Brain pericyte (primary cell): Measurements from ENCODE around the gene GPATCH2L.

Source experiments
- DNase-seq: peaks from one replicate; pipeline ENCODE4 v3.0.0-alpha.2; 2012; ENCODE audit warnings: low read depth, low spot score

Gene GPATCH2L

DNA sequence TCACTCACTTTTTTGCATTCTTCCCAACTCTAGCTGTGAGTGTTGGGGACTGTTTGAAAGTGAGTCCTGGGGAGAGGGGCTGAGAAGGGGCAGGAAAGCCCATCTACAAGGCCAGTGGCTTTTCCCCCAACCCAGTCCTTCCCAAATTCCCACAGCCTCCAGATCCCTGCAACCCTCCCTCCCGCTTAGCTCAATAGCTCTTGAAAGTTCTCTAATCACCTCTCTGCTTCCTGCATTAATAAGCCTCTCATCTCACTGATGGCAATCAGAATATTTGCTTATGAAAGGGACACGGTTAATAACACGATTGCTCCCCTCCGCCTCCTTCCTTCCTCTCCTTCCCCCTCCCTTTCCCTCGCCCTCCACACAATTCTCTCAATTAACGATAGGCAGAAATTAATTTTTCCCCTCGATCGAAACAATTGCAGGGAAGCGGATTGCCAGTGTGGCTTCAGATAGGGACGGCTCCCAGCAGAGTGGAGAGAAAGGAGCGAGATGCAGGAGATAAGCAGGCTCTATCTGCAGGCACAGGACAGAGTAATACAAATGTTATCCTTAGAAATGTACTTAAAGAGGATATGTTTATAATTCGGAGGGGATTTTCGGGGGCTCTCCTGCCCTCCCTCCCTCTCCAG lies 15.1 kb upstream of the GPATCH2L start:
- DNase-seq: no peak

DNA sequence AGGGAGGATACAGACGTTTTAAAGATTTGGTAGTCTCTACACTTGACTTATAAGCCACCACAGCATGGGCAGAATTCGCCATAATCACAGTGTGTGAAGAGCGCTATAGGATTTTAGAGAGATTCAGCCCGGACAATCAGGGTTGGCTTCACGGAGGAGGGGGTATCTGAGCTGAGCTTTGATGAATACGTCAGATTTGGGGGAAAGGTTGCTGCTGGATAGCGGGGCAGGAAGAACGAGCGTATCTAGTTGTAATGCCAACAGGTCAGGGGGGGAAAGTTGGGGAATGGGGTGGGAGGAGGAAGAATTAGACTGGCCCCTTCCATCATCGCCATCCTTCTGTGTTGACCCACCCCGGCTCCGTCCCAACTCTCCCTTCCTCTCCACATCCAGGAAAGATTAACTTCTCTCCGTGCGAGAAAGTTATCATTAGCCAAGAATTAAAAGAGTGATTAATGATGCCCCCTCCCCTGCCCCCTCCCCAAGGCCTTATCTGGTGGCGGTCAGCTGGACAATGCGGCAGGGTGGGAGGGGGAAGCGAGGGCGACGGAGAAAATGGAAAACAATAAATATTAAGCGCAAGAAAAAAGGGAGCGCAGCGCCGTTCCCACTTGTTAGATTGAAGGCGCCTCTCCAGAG lies 13.5 kb upstream of the GPATCH2L start:
- no peak for DNase-seq

DNA sequence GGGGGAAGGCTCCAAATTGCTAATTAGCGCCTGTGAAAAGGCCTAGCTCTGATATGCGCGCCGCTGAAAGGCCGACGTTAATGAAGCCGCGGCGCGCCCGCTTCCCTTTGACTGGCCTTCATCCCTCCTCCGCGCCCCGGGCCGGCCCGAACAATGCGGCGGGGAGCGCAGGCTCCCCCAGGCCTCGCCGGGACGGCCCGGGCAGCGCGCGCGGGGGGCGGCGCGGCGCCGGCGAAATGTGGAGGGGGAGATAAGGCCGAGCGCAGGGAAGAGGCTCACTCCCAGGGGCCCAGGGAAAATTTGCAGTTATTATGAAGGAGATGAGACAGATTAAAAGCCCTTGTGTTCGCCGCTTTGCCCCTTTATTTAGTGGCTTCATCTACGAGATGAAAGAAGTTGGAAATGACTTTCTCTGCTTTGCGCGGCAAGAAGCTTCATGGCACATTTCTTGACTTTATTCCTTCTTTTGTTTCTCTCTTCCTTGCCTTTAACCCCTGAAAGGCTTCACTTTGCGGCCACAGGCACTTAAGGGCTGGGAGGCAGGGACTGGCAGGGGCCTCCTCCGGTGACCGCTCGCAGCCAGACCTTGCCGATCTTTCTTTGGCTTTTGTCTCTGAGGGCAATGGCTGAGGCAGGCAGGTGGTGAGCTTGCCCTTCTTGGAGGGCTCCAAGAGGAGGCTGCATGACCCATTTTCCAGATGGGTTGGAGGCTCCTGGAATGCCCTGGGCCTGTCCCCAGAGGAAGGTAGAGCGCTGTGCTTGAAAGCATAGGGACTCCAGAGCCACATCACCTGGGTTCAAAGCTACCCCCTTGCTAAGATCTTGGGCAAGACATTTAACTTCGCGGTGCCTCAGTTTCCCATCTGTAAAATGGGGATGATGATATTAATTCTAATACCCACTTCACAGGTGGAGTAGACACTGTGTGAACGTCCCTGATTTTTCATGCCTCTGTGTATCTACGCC lies 12.7 kb upstream of the GPATCH2L start:
- DNase-seq: no peak

DNA sequence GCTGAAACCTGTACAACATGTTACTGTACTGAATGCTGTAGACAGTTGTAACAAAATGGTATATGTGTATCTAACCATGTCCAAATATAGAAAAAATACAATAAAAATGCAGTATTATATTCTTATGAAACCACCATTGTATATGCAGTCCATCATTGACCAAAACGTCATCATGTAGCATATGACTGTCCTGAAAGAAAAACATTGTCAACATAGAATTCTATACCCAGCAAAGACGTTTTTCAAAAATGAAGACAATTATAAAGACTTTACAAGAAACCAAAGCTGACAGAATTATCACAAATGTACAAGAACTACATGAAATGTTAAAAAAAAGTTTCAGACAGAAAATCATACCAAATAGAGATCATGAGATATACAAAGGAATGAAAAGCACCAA lies 8.1 kb upstream of the GPATCH2L start:
- DNase-seq: no peak

DNA sequence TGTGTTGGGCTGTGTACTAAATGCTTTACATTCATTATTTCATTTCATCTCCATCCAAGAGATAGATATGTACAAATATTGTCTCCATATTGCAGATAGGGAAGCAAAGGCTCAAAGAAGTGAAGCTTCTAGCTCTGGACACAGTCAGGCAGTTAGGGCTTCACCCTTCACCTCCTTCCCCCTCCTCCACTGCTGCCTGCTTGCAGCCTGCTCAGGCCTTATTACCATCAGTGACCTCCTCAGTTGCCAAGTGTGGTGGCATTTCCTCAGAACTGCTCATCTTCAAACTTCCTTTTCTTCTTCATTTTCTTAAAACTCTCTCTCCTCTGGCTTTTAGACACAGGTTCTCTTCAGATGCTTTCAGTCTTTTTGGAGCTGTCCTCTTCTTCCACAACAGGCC lies 4.7 kb upstream of the GPATCH2L start:
- DNase-seq: no peak

DNA sequence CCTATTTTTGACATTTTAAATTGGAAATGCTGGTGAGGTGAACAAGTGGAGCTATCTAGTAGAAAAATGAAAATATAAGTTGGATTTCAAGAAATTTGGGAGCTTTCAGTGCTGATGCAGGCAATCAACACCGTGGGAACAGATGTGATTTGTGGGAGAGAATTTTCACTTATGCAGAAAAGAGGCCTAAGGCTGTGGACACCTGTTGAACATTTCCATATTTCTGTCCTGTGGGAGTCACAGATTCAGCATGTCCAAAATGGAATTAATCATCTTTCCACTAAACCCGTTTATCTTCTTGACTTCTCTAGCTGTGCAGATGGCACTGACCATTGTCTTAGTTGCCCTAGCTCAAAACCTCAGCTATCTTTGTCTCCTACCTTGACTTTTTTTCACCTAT lies 2.5 kb upstream of the GPATCH2L start:
- DNase-seq: no peak

DNA sequence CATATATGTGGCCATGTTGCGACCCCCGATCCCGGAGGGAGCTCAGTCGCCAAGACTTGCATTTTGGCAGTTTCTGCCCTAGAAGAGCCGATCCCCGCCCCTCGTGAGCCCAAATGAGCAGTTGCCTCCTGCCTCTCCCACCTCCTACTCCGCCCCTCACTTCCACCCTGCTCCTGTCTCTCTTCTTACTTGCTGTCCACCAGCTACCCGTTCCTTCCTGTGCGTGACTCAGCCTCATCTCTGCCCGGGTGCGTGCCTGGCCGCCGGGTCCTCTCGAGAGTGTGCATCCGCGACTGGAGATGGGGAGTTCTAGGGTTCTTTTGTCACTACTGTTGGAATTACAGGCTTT lies 585 bp downstream of the GPATCH2L start:
- DNase-seq: peak; percentile 34

DNA sequence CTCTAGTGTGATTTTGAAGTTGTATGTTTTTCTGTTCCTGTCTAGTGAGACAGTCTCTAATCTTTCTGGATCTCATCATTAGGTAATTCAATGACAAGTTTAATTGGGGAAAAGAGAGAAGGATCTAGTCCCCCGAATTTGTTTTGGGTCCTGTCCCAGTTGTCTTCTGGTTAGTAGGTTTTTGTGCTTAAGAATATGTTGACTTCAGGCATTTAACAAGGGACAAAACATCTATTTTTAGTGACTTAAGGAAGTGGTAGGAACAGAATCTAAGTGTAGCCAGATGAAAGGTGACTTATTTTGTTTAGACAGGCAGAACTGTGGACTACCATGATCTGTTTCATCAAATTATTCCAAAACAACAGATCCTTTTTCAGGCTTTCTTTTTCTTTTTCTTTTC lies 2.2 kb downstream of the GPATCH2L start:
- no peak for DNase-seq

DNA sequence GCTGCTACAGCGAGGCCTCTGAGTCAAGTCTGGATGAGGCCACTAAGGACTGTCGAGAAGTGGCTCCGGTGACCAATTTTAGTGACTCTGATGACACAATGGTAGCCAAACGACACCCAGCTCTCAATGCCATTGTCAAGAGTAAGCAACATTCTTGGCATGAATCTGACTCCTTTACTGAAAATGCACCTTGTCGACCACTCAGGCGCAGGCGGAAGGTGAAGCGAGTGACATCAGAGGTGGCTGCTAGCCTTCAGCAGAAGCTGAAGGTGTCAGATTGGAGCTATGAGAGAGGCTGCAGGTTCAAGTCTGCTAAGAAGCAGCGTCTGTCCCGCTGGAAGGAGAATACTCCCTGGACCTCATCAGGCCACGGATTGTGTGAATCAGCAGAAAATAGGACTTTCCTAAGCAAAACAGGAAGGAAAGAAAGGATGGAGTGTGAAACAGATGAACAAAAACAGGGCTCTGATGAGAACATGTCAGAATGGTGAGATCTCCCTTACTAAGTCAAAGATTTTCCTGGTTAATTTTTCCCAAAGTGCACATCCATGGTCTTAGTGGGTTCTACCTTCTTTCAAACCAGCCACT lies 2.9 kb downstream of the GPATCH2L start:
- no peak for DNase-seq

DNA sequence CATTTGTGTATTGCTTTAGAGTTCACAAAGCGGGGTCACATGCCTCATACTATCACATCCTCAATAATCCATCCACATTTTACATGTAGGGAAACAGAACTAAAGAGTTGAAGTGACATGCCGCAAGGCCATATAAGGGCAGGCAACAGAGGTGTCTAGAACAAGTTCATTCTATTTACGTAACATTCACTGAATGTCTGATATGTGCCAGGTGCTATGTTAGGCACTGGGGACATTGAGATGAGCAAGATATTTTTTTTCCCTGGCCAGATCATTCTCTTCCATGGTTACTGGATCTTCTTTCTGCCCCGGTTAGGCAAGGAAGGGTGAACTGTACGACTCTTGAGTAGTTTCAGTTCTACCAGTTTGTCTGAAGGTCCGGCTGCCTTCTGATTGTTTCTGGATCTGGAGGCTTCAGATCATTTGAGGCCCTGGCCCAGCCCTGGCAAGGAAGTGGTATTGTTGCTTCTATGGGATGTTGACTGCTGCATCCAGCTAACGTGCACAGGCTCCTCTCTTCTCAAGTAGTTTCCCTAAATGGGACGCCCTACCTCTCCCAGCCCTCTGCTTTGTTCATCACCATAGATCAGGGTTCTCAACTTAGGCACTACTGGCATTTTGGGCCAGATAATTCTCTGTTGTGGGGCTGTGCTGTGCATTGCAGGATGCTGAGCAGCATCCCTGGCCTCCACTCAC lies 12.1 kb downstream of the GPATCH2L start:
- DNase-seq: no peak

DNA sequence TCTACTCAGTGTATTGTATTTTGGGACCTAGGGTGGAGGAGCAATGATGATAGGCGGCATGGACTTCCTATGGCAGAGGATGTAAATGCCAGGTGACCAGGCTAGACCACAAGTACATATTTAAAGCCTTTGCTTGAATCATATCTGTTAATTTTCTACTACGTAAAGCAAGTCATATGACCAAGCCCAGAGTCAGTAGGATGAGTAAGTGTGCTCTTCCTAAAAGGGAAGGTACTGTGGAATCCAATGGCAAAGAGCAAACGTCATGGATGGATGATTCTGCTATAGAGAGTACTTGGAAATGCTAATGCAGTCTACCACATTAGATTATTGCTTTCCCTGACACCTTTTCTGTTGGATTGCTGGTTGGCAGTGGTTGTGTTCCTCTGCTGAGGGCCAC lies 16.8 kb downstream of the GPATCH2L start:
- no peak for DNase-seq

DNA sequence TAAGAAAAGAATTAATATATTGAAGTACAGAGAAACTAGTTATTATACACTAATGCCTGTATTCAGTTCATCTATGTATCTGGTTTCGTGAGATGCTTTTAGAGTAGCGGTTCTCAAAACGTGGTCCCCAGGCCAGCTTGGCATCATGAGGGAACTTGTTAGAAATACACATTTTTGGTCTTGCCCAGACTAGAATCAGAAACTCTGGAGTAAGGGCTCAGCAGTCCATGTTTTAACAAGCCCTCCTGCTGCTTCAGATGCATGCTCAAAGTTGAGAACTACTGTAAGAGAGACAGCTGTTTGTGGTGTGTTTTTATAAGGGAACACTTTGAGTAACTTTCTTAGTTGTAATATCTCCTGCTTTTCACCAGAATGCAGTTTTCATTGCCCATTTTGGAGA lies 18.1 kb downstream of the GPATCH2L start:
- DNase-seq: no peak

DNA sequence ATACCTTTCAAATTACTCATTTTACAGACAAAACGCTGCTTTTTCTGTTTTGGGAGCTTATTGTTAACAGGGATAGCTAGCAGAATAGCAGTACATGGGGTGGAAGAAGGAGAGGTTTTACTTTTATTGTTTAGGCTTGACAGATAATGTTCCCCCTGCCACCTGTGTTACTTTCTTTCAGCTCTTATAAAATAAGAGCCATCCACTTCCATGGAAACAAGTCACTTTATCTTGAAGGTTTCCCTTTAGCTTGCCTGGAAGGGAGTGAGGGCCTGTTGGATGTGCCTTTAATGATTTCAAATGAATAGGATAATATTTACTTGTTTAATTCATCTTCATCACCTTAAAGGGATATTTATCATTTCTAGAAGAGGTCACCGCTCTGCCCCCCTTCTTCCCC lies 23.3 kb downstream of the GPATCH2L start:
- DNase-seq: no peak

DNA sequence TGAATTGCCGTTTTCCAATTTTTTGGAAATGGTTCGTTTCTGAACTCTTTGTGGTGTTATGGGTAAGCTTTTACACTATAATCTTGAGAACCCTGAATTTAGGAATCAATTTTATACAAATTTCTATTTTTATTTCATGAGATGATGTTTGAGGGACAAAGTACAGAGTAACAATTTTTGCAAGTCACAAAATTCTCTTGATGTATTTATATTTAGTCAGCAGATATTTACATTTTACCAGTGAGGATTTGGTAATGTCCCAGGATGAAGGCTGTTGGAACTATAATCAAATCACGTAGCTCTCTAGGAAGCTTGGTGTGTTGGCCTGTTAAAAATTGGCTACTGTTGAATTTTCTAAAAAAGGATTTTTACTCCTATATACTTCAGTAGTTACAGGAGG lies 24.2 kb downstream of the GPATCH2L start:
- DNase-seq: no peak

DNA sequence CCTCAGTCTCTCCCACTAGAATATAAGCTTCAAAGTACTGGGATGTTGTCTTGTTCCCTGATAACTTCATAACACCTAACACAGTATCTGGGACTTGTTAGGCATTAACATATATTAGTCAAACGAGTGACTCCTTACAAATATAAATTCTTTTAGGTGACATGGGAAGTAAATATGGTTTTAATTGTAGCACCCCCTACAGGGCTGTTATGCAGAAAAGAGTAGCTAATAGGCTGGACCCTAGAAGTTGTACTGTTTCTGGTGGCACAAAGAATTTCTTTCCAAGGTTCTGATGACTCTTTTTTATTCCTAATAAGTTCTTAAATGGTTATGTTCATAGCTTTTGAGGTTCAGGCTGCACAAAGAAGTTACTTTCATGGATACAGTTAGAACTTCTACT lies 29.8 kb downstream of the GPATCH2L start:
- DNase-seq: no peak

DNA sequence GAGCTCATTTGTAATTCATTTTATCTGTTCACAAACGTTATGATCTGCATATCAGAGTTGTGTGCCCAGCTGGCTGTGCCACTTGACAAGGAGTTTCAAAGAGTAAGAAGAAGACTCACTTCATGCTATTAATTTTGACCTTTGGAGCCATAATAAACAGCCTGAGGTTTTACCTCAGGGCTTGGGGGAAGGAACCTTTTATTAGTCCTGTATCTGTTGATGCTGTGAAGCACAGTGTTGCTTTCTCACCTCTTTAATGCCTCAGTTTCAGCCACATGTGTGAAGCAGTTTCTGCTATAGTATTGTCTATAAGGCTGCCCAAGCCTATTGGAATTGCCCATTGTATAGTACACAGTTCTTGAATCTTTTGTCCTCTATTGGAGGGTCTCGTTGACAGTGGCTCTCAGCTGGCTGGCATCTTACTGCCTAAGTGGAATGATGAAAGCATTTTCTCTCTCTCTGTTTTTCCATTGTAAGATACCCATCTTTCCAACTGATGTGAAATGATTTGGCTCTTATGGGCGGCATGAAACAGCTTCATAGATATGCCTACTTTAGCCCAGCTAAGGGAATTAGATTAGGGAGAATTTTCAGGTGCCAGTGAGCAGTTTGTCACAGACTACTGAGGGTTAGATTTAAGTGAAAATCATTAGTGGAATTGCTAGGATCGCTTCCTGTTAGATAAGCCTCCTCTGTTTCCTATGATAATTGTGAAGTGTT lies 34.7 kb downstream of the GPATCH2L start:
- no peak for DNase-seq

DNA sequence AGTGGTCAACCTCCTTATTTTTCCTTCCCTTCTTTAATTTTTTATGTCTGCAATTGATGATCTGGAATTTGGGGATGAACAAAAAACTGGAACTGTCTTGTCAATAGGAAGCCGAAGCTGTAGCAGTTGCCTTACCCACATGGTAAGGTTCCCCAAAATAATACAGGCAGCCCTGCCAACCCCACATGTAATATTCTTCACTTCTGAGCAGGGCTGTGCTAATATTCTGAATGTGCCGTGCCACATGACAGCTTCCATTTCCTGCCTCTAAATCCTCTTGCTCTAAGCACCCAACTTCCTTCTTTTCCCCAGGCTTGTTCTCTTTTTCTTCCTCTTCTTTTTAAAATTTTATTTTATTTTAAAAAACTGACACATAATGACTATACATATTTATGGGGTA lies 39.6 kb downstream of the GPATCH2L start:
- no peak for DNase-seq

DNA sequence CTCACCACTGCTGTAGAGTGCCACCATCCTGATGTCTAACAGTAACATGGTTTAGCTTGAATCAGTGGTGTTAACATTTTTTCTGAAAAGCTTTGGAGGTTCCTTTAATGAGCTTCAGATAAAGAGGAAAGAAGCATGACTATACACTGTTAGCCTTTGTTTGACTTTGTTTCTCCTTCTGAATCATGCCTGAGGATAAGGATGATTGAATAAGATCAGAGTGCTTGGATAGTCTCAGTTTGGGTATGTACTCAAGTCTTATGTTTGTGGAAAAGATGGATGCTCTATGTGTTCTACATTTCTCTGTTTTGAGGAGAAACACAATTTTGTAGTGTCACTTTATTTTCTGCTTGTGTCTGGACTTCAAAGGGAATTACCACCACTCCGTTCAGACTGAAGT lies 42.0 kb downstream of the GPATCH2L start:
- no peak for DNase-seq

DNA sequence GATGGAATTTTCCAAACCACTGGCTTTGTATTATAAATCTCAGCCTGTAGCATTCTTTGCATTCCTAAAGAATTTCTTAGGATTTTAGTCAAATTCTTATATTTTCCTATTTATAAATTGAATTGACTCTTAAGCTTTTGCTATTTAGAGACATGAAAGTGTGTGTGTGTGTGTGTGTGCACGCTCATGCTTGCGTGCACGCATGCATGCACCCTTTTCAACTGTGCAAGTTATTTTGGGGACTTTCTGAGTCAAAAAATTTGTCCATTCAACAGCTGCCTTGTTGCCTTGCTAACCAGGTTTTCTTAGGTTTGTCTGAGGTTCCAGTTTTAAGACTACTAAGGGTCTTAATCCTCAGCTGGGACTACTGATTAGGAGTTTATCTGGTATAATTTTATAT lies 42.6 kb downstream of the GPATCH2L start:
- no peak for DNase-seq

DNA sequence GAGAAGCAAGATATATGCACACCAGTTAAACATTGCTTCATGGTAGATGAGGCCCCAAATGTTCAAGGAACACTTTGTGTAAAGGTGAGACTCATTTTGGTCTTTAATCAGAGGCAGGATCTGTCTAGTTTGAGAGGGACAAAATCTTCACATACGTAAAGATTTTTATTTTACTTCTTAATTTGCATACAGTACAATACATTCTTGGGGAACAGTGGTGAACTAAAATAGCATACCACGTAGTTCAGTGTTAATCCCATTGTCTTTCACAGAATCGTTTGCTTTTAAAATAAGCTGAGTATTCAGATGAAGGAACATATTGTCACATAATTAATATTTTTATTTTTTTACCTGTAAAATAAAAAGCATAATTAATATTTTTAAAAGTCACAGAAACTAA lies 43.3 kb downstream of the GPATCH2L start:
- no peak for DNase-seq
